Measurements from ENCODE around the gene ADARB2. TPM values are rescaled to one million over a fixed set of nuclear protein-coding genes. Genes with fewer than 3 reads are reported as not detected.

ADARB2 gene
- total and polyA plus RNA-seq, 10 of the 15 experiments (the other 5 are each of a cell fraction or from before 2014, with no cell fraction given): 0.02 to 4.1 (median 0.76) TPM

DNA sequence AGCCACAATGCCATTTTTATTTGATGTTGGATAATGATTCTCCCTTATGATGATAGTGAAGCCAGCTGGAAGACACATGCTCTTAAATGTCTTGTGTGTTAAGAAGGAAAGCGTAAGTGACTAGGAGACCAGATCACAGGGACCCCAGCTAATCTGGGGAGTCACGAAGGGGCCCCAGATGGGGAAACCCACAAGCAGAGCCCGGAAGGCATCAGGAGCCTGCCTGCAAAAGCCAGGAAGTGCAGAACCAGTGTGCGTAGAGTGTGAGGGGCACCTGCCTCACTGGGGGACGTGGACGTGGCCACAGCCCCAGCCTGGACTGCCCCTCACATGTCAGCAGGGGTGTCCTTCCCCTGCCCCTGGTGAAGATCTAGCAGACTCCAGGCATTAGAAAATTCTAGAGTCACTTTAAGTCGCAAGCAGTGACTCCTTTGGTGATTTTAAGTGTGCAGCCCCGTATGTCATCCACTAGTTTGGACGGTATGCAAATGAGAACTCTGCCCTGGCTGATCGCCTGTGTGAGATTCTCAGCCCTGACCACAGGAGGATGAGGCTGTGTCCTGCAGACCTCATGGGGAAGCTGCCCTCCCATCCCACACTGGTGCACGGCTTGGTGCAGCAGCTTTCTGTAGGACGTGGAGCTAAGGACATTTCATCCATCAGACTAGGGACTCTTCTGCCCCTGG is 438.1 kb downstream of the ADARB2 start:
- ChIA-PET CTCF (no interaction called here), SMC1A (ENCODE audit: uncharacterized antibody, unreplicated experiment) (no interaction called here), POLR2A (no interaction called here), RAD21 (ENCODE audit: unreplicated experiment) (no interaction called here)
- H3K27me3 ChIP-seq (replicated peaks in 1 of 2; ENCODE audit: control insufficient read depth in 2 of 2, insufficient read depth in 2 of 2, low read length in 1 of 2): no peaks in the 10 kb centered on the region
- no peaks in the 10 kb centered on the region for H3K4me1 ChIP-seq (ENCODE audit: control insufficient read depth, insufficient read depth, low read length)
- H3K27ac ChIP-seq (ENCODE audit: control insufficient read depth, insufficient read depth): no peak overlapping the region
- no TSS peak for BruUV-seq (replicated peaks)
- H3K79me2 ChIP-seq (ENCODE audit: control insufficient read depth, insufficient read depth, low read length): no peaks in the 10 kb centered on the region
- H3K9me3 ChIP-seq (replicated peaks; ENCODE audit: control insufficient read depth, insufficient read depth, low read length): no peaks in the 10 kb centered on the region
- DNase-seq (ENCODE audit: low read depth, low spot score): no peak
- no peak overlapping the region for H2AFZ ChIP-seq (ENCODE audit: control insufficient read depth, low read depth, low read length)
- 13% methylated on average over 12 of the region's 12 CpGs for WGBS (ENCODE audit: insufficient coverage, insufficient replicate concordance, low lambda C conversion rate, missing lambda C conversion rate)
- no peaks in the 10 kb centered on the region for H4K20me1 ChIP-seq (ENCODE audit: control insufficient read depth, insufficient read depth)
- H3K9ac ChIP-seq (ENCODE audit: control insufficient read depth, insufficient read depth, low read length): no peak overlapping the region
- in situ Hi-C loops (cut with MboI): no loop called here
- no peak for FAIRE-seq
- H3K4me3 ChIP-seq: no peak overlapping the region
- intact Hi-C loops (cut with micrococcal nuclease; ENCODE audit: unreplicated experiment): no loop called here
- TF ChIP-seq CHD4 (IDR thresholded peaks at IDR 0.05): no peak
- TF ChIP-seq IRF3 (IDR thresholded peaks at IDR 0.05): no peak
- TF ChIP-seq POU2F2 (IDR thresholded peaks at IDR 0.05; ENCODE audit: borderline replicate concordance, low read depth, low read length): 0 out of 3 replicates have a peak, but pooled peaks have one; percentile 18
- H3K36me3 ChIP-seq (ENCODE audit: control insufficient read depth in 2 of 2, insufficient read depth in 2 of 2, low read length in 1 of 2): no peaks in the 10 kb centered on the region
- no peak overlapping the region for H3K4me2 ChIP-seq (ENCODE audit: control insufficient read depth, insufficient read depth)
- 0 out of 3 replicates have a peak, but pooled peaks have one; percentile 15 for ATAC-seq

DNA sequence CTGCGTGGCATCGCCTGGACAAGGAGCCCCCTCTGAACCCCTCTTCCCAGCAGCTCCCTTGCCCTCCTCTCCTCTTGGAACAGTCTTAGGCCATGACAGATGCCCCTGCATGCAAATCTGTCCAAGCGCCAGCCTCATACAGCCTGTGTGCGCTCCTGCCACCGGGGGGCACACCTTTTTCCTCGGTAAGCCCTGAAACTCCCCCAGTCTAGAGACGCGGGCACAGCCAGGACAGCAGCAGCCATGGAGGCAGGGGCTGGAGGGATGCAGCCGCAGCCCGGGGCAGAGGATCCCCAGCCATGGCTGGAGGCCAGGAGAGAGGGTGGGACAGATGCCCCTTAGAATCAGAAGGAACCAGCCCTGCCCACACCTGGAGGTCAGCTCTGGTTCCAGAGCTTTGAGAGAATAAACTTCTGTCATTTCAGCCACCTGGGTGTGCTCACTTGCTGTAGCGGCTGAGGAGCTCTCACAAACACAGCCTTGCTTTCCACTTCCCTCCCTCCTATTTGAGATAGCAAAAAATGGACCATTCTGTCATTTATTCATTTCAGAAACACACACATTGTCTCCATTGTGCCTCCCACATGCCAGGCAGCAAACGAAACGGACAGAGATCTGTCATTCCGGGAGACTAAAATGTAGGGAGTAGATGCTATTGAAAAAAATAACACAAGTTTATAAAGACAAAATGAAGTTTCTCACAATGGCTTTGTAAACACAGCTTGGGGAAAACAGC is 439.6 kb downstream of the ADARB2 start:
- H3K36me3 ChIP-seq (ENCODE audit: control insufficient read depth in 2 of 2, insufficient read depth in 2 of 2, low read length in 1 of 2): no peaks in the 10 kb centered on the region
- H3K79me2 ChIP-seq (ENCODE audit: control insufficient read depth, insufficient read depth, low read length): no peaks in the 10 kb centered on the region
- 32% methylated on average over 14 of the region's 14 CpGs for WGBS (ENCODE audit: insufficient coverage, insufficient replicate concordance, low lambda C conversion rate, missing lambda C conversion rate)
- intact Hi-C loops (cut with micrococcal nuclease; ENCODE audit: unreplicated experiment): no loop called here
- CTCF ChIA-PET: no interaction called here
- RAD21 ChIA-PET (ENCODE audit: unreplicated experiment): no interaction called here
- no peak overlapping the region for H3K27ac ChIP-seq (ENCODE audit: control insufficient read depth, insufficient read depth)
- BruUV-seq (replicated peaks): no TSS peak
- H2AFZ ChIP-seq (ENCODE audit: control insufficient read depth, low read depth, low read length): no peak overlapping the region
- DNase-seq (ENCODE audit: low read depth, low spot score) (no peak), FAIRE-seq (no peak), ATAC-seq (no peak)
- no peaks in the 10 kb centered on the region for H4K20me1 ChIP-seq (ENCODE audit: control insufficient read depth, insufficient read depth)
- H3K4me3 ChIP-seq: no peak overlapping the region
- no peak for TF ChIP-seq ATF3 (IDR thresholded peaks at IDR 0.05; ENCODE audit: borderline replicate concordance, extremely low read depth, low read depth, low read length)
- TF ChIP-seq MYC (IDR thresholded peaks at IDR 0.05; ENCODE audit: insufficient read depth, insufficient read length, insufficient replicate concordance, low read length, severe bottlenecking): no peak
- TF ChIP-seq, protein P1, sequence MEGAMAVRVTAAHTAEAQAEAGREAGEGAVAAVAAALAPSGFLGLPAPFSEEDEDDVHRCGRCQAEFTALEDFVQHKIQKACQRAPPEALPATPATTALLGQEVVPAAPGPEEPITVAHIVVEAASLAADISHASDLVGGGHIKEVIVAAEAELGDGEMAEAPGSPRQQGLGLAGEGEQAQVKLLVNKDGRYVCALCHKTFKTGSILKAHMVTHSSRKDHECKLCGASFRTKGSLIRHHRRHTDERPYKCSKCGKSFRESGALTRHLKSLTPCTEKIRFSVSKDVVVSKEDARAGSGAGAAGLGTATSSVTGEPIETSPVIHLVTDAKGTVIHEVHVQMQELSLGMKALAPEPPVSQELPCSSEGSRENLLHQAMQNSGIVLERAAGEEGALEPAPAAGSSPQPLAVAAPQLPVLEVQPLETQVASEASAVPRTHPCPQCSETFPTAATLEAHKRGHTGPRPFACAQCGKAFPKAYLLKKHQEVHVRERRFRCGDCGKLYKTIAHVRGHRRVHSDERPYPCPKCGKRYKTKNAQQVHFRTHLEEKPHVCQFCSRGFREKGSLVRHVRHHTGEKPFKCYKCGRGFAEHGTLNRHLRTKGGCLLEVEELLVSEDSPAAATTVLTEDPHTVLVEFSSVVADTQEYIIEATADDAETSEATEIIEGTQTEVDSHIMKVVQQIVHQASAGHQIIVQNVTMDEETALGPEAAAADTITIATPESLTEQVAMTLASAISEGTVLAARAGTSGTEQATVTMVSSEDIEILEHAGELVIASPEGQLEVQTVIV (IDR thresholded peaks at IDR 0.05; ENCODE audit: borderline replicate concordance, partially characterized antibody): no peak
- H3K9me3 ChIP-seq (replicated peaks; ENCODE audit: control insufficient read depth, insufficient read depth, low read length): no peaks in the 10 kb centered on the region
- in situ Hi-C loops (cut with MboI): no loop called here
- no peaks in the 10 kb centered on the region for H3K27me3 ChIP-seq (replicated peaks in 1 of 2; ENCODE audit: control insufficient read depth in 2 of 2, insufficient read depth in 2 of 2, low read length in 1 of 2)
- POLR2A ChIA-PET: interaction anchor here (0.6 kb wide), 1 partner anchor 62 kb away, joined by 12 read pairs; no protein-coding TSS in a partner anchor
- no peaks in the 10 kb centered on the region for H3K4me1 ChIP-seq (ENCODE audit: control insufficient read depth, insufficient read depth, low read length)
- no peak overlapping the region for H3K9ac ChIP-seq (ENCODE audit: control insufficient read depth, insufficient read depth, low read length)
- H3K4me2 ChIP-seq (ENCODE audit: control insufficient read depth, insufficient read depth): no peak overlapping the region
- SMC1A ChIA-PET (ENCODE audit: uncharacterized antibody, unreplicated experiment): interaction anchor here (1.0 kb wide), 1 partner anchor 22 kb away, joined by 3 read pairs; no protein-coding TSS in a partner anchor

Data from GM12878 (cell line).